GM18858 (cell line): ENCODE data around the gene COL24A1.
"Not testable (repeated sequence)": the region's sequence is repeated elsewhere in the genome, so short reads cannot be mapped to it uniquely, and the experiment has no call there.

Experiments used
- ATAC-seq: cut with Tn5 transposase; IDR thresholded peaks from one replicate; pipeline ENCODE4 v1.9.1; 2021; ENCODE audit not compliant: unreplicated experiment

The COL24A1 gene

GRCh38 chr1:86084998-86085397 lies 71.6 kb downstream of the COL24A1 start:
- no peak for ATAC-seq

GRCh38 chr1:86082183-86082582 lies 74.4 kb downstream of the COL24A1 start:
- ATAC-seq: no peak

GRCh38 chr1:86072474-86072873 lies 84.1 kb downstream of the COL24A1 start:
- ATAC-seq: not testable (repeated sequence)

GRCh38 chr1:86071870-86072269 lies 84.7 kb downstream of the COL24A1 start:
- ATAC-seq: not testable (repeated sequence)

- no peak for ATAC-seq
Measured at GRCh38 chr1:86069757-86070145, 86.8 kb downstream of the COL24A1 start.

- ATAC-seq: no peak
Measured at GRCh38 chr1:86068841-86069756, 87.5 kb downstream of the COL24A1 start.

- ATAC-seq: no peak
Measured at GRCh38 chr1:86068271-86068721, 88.3 kb downstream of the COL24A1 start.

- no peak for ATAC-seq
Measured at GRCh38 chr1:86067626-86068025, 88.9 kb downstream of the COL24A1 start.

GRCh38 chr1:86064899-86065298 lies 91.7 kb downstream of the COL24A1 start:
- ATAC-seq: no peak

- no peak for ATAC-seq
Measured at GRCh38 chr1:86063721-86064120, 92.9 kb downstream of the COL24A1 start.

- no peak for ATAC-seq
Measured at GRCh38 chr1:86062453-86062852, 94.1 kb downstream of the COL24A1 start.

GRCh38 chr1:86061551-86061990 lies 95.0 kb downstream of the COL24A1 start:
- ATAC-seq: no peak

- ATAC-seq: no peak
Measured at GRCh38 chr1:86054396-86054795, 102.2 kb downstream of the COL24A1 start.

- peak; percentile 59 for ATAC-seq
Measured at GRCh38 chr1:86052948-86053698, 103.4 kb downstream of the COL24A1 start.

GRCh38 chr1:86035101-86035500 lies 121.5 kb downstream of the COL24A1 start:
- ATAC-seq: no peak

GRCh38 chr1:86030180-86030579 lies 126.4 kb downstream of the COL24A1 start:
- no peak for ATAC-seq

GRCh38 chr1:86018283-86018923 lies 138.2 kb downstream of the COL24A1 start:
- peak; percentile 27 for ATAC-seq

GRCh38 chr1:86016076-86016759 lies 140.4 kb downstream of the COL24A1 start:
- peak; percentile 81 for ATAC-seq

GRCh38 chr1:86015375-86015774 lies 141.2 kb downstream of the COL24A1 start:
- peak; percentile 22 for ATAC-seq

GRCh38 chr1:86000601-86001000 lies 156.0 kb downstream of the COL24A1 start:
- no peak for ATAC-seq
